IMR-90 (cell line): ENCODE measurements around the gene B4GALT5. TPM values are rescaled to one million over a fixed set of nuclear protein-coding genes. Genes with fewer than 3 reads are reported as not detected.

ENCODE experiments used
- ATAC-seq: fragments of 200-7000 bp; cut with Tn5 transposase; 2 replicates; pipeline ENCODE4 v1.9.1; 2020; ENCODE audit warnings: low read depth, mild to moderate bottlenecking, moderate library complexity
- BruUV-seq: library from RNA; stranded (reverse); fragments of 400-500 nt; replicated peaks from 2 replicates; lab custom pipeline; 2021; lab: Mats Ljungman, UMichigan
- CTCF ChIA-PET: fragments of 300-600 bp; formaldehyde crosslinking; extraction: SDS; loops from one replicate; lab custom pipeline; 2021; ENCODE audit warnings: antibody characterized with exemption; lab: Yijun Ruan, JAX
- POLR2A ChIA-PET: fragments of 300-600 bp; sonication (Branson Sonifier 250); formaldehyde crosslinking; loops from one replicate; lab custom pipeline; 2022; ENCODE audit warnings: antibody characterized with exemption; ENCODE audit not compliant: unreplicated experiment; lab: Charles Lee
- DNase-seq: peaks from one replicate; pipeline ENCODE4 v3.0.0; 2013
- H2AFZ ChIP-seq: replicated peaks from 2 replicates; pipeline ENCODE3; 2013; ENCODE audit warnings: low read length, mild to moderate bottlenecking; ENCODE audit not compliant: poor library complexity
- H2AK5ac ChIP-seq: 2 replicates; pipeline ENCODE4 v1.6.1; 2013; ENCODE audit warnings: low read depth, low read length, inconsistent platforms
- H2AK9ac ChIP-seq: replicated peaks from 2 replicates; pipeline ENCODE3; 2013; ENCODE audit warnings: mild to moderate bottlenecking, low read depth, low read length, moderate library complexity; ENCODE audit not compliant: poor library complexity
- H2BK120ac ChIP-seq: 2 replicates; pipeline ENCODE4 v1.6.1; 2013; ENCODE audit warnings: low read depth, low read length, inconsistent platforms
- H2BK15ac ChIP-seq: 3 replicates; pipeline ENCODE4 v1.6.1; 2013; ENCODE audit warnings: low read depth, low read length, inconsistent platforms
- H2BK20ac ChIP-seq: 2 replicates; pipeline ENCODE4 v1.6.1; 2013; ENCODE audit warnings: low read depth, mild to moderate bottlenecking, inconsistent platforms, low read length, moderate library complexity
- H2BK5ac ChIP-seq: 2 replicates; pipeline ENCODE4 v1.6.1; 2013; ENCODE audit warnings: mild to moderate bottlenecking, low read depth, low read length, inconsistent platforms; ENCODE audit not compliant: poor library complexity, severe bottlenecking
- H3K14ac ChIP-seq: replicated peaks from 2 replicates; pipeline ENCODE4 v1.6.1; 2013; ENCODE audit warnings: low read depth, low read length, inconsistent platforms
- H3K18ac ChIP-seq: 2 replicates; pipeline ENCODE4 v1.6.1; 2013; ENCODE audit warnings: low read depth, low read length, control low read depth
- H3K23ac ChIP-seq: 2 replicates; pipeline ENCODE4 v1.6.1; 2013; ENCODE audit warnings: low read depth, low read length, inconsistent platforms
- H3K27ac ChIP-seq: 2 replicates; pipeline ENCODE4 v1.5.1; 2013; ENCODE audit warnings: mild to moderate bottlenecking, control low read depth, low read length; ENCODE audit not compliant: insufficient read depth
- H3K27me3 ChIP-seq: 2 replicates; pipeline ENCODE4 v1.6.1; 2013; ENCODE audit warnings: low read length; ENCODE audit not compliant: control insufficient read depth, insufficient read depth
- H3K36me3 ChIP-seq: 2 replicates; pipeline ENCODE4 v1.6.1; 2013; ENCODE audit warnings: low read length, mixed read lengths; ENCODE audit not compliant: control insufficient read depth, insufficient read depth
- H3K4ac ChIP-seq: 2 replicates; pipeline ENCODE4 v1.6.1; 2013; ENCODE audit warnings: low read depth, low read length, inconsistent platforms
- H3K4me1 ChIP-seq: 2 replicates; pipeline ENCODE4 v1.6.1; 2013; ENCODE audit warnings: low read length, mixed read lengths; ENCODE audit not compliant: control insufficient read depth, insufficient read depth
- H3K4me2 ChIP-seq: 2 replicates; pipeline ENCODE4 v1.6.1; 2013; ENCODE audit warnings: low read depth, mild to moderate bottlenecking, control low read depth, low read length, moderate library complexity
- H3K4me3 ChIP-seq: 2 replicates; pipeline ENCODE4 v1.5.1; 2013; ENCODE audit warnings: low read depth, mild to moderate bottlenecking, control low read depth, low read length, moderate library complexity; ENCODE audit not compliant: insufficient read depth
- H3K56ac ChIP-seq: 2 replicates; pipeline ENCODE4 v1.6.1; 2013; ENCODE audit warnings: low read length, inconsistent platforms; ENCODE audit not compliant: insufficient read depth; ENCODE audit errors: extremely low read depth
- H3K79me1 ChIP-seq, 2 experiments: 2 replicates each; pipeline ENCODE4 v1.6.1; 2013; ENCODE audit warnings: low read length in 2 of 2, inconsistent platforms in 1 of 2, low read depth in 1 of 2
- H3K9ac ChIP-seq: 2 replicates; pipeline ENCODE4 v1.6.1; 2013; ENCODE audit warnings: low read depth, low read length, control low read depth
- H3K9me1 ChIP-seq: 2 replicates; pipeline ENCODE4 v1.6.1; 2013; ENCODE audit warnings: low read length, inconsistent platforms; ENCODE audit not compliant: insufficient read depth
- H3K9me3 ChIP-seq: 2 replicates; pipeline ENCODE4 v1.6.1; 2013; ENCODE audit warnings: low read length; ENCODE audit not compliant: control insufficient read depth, insufficient read depth
- H4K20me1 ChIP-seq: 2 replicates; pipeline ENCODE4 v1.6.1; 2013; ENCODE audit warnings: low read length, inconsistent platforms; ENCODE audit not compliant: insufficient read depth
- H4K5ac ChIP-seq: 2 replicates; pipeline ENCODE4 v1.6.1; 2013; ENCODE audit warnings: mild to moderate bottlenecking, low read depth, low read length, control low read depth
- H4K8ac ChIP-seq, 2 experiments: 2 replicates each; pipeline ENCODE4 v1.6.1; 2013; ENCODE audit warnings: low read depth in 2 of 2, low read length in 2 of 2, control low read depth in 1 of 2, inconsistent platforms in 1 of 2
- H4K91ac ChIP-seq: 2 replicates; pipeline ENCODE4 v1.6.1; 2013; ENCODE audit warnings: low read depth, low read length, inconsistent platforms; ENCODE audit not compliant: insufficient read depth
- BHLHE40 ChIP-seq: fragments of 150-350 bp; IDR thresholded peaks from 2 replicates; pipeline ENCODE4 v1.6.1; 2016; ENCODE audit warnings: mild to moderate bottlenecking, low read depth, low read length
- CTCF ChIP-seq: conservative IDR thresholded peaks from 2 replicates; pipeline ENCODE4 v1.5.1; 2012; ENCODE audit warnings: mild to moderate bottlenecking, low read depth, low read length, improper control_type of control experiment
- MAFK ChIP-seq: IDR thresholded peaks from 2 replicates; pipeline ENCODE4 v1.6.1; 2012; ENCODE audit warnings: low read depth, low read length, improper control_type of control experiment
- MXI1 ChIP-seq: IDR thresholded peaks from 2 replicates; pipeline ENCODE4 v1.6.1; 2012; ENCODE audit warnings: low read depth, mild to moderate bottlenecking, low read length, moderate library complexity, borderline replicate concordance
- NFE2L2 ChIP-seq: fragments of 150-350 bp; IDR thresholded peaks from 2 replicates; pipeline ENCODE4 v1.6.1; 2016; ENCODE audit warnings: low read depth, mild to moderate bottlenecking, low read length
- SMC3 ChIP-seq: fragments of 150-350 bp; IDR thresholded peaks from 2 replicates; pipeline ENCODE4 v1.6.1; 2016; ENCODE audit warnings: low read depth, mild to moderate bottlenecking, antibody characterized with exemption, low read length, moderate library complexity
- WGBS, 2 experiments: methylation state at CpG; one replicate each; pipeline versions ENCODE4 v1.1.5 to v1.1.7; 2013; ENCODE audit warnings: missing lambda C conversion rate in 2 of 2; ENCODE audit not compliant: insufficient read length in 1 of 2; ENCODE audit errors: extremely low coverage in 2 of 2; 5-methylcytosine and 5-hydroxymethylcytosine counted together
- dilution Hi-C: fragments of 300-500 bp; cut with HindIII; formaldehyde crosslinking; loops from one replicate; pipeline ENCODE4 v1.14.3; 2018; ENCODE audit warnings: low sequenced_read_pairs; ENCODE audit not compliant: unreplicated experiment
- in situ Hi-C: fragments of 300-500 bp; cut with MboI; formaldehyde crosslinking; loops from 3 replicates; pipeline ENCODE4 v1.14.3; 2019; ENCODE audit warnings: low sequenced_read_pairs, inconsistent platforms, mixed read lengths
- intact Hi-C: fragments of 100-400 bp; cut with micrococcal nuclease; formaldehyde crosslinking; loops from 2 replicates; pipeline ENCODE4 v1.10.0; 2022
- polyA plus RNA-seq, 3 experiments: library from polyadenylated mRNA; depleted of rRNA; stranded (reverse); fragments of >200 nt; gene quantifications; 2 replicates each; pipeline ENCODE4 v1.2.3, GENCODE V29; 2012; ENCODE audit warnings: low replicate concordance in 1 of 3
- total RNA-seq: library from RNA; depleted of rRNA; stranded (reverse); fragments of >200 nt; gene quantifications from 2 replicates; pipeline ENCODE4 v1.2.3, GENCODE V29; 2012

B4GALT5 gene
- total and polyA plus RNA-seq, 2 of the 4 experiments (the other 2 are of a cell fraction): 11.3 to 20.4 TPM

- TF ChIP-seq MAFK: no peak
- no peak for TF ChIP-seq NFE2L2
- no peak for TF ChIP-seq CTCF
- no peak for TF ChIP-seq BHLHE40
- TF ChIP-seq SMC3: no peak
- TF ChIP-seq MXI1: no peak
- intact Hi-C loops (no loop called here), in situ Hi-C loops (loop anchor here (25.0 kb wide), 1 partner anchor 465 kb away; no protein-coding TSS in a partner anchor), dilution Hi-C loops (no loop called here)
- DNase-seq (no peak), ATAC-seq (no peak)
- H3K23ac ChIP-seq: no peak overlapping the region
- H2BK5ac ChIP-seq: no peak overlapping the region
- H3K4ac ChIP-seq: no peak overlapping the region
- H3K9me1 ChIP-seq: no peaks in the 10 kb centered on the region
- H3K4me1 ChIP-seq: no peaks in the 10 kb centered on the region
- no peaks in the 10 kb centered on the region for H3K79me1 ChIP-seq
- H3K27me3 ChIP-seq: peaks cover 25% of the 10 kb centered on the region
- no peaks in the 10 kb centered on the region for H4K20me1 ChIP-seq
- H3K56ac ChIP-seq: no peak overlapping the region
- H3K4me3 ChIP-seq: no peak overlapping the region
- H3K27ac ChIP-seq: no peak overlapping the region
- no peak overlapping the region for H4K8ac ChIP-seq
- H2AK5ac ChIP-seq: no peak overlapping the region
- H4K5ac ChIP-seq: no peak overlapping the region
- no peak overlapping the region for H4K91ac ChIP-seq
- H2AK9ac ChIP-seq: no peak overlapping the region
- no TSS peak for BruUV-seq
- H2BK15ac ChIP-seq: no peak overlapping the region
- H3K14ac ChIP-seq: no peak overlapping the region
- H2AFZ ChIP-seq: no peak overlapping the region
- H3K36me3 ChIP-seq: no peaks in the 10 kb centered on the region
- no peak overlapping the region for H3K18ac ChIP-seq
- CTCF ChIA-PET: no interaction called here
- H3K4me2 ChIP-seq: no peak overlapping the region
- no peak overlapping the region for H3K9ac ChIP-seq
- no CpG with 5 or more reads among the region's 1 CpG for WGBS, 2 experiments
- H2BK20ac ChIP-seq: no peak overlapping the region
- no peak overlapping the region for H2BK120ac ChIP-seq
- POLR2A ChIA-PET: no interaction called here
- peaks cover 11% of the 10 kb centered on the region for H3K9me3 ChIP-seq
Observed at GRCh38 chr20:49622243-49622642, 91.4 kb downstream of the B4GALT5 start.
